ENCODE data around the gene MCM10.
"Not testable (repeated sequence)": the region's sequence is repeated elsewhere in the genome, so short reads cannot be mapped to it uniquely, and the experiment has no call there.

MCM10 gene

GRCh38 chr10:13219685-13220670 is 58.6 kb downstream of the MCM10 start:
- Mint-ChIP-seq H3K4me3 (no peak overlapping the region), H3K4me1 (peaks cover 7% of the 10 kb centered on the region), H3K36me3 (no peaks in the 10 kb centered on the region), H3K27me3 (no peaks in the 10 kb centered on the region), H3K27ac (no peak overlapping the region), H3K9me3 (no peaks in the 10 kb centered on the region)
- CTCF ChIA-PET, result interaction anchor here (2.3 kb wide), 1 partner anchor 83 kb away, joined by 5 read pairs; no protein-coding TSS in a partner anchor
- DNase-seq, result peak; percentile 30

DNA sequence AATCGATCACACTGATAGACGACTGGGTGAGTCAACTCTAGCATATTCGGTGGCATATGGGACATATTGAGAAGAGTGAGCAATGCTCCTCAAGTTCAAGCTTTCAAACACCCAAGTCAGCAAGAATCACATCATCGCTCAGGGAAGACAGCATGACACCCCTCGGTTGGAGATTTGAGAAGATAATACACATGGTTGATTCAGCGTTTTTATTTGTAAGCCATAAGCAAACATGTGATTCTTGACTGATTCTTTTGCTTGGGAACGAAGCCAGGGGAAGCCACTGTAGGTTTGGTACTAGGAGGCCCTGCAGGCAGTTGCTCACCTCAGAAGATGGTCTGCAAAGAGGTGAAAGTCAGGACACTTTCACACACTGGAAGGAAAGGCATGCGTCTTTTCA is 60.2 kb downstream of the MCM10 start:
- no peak overlapping the region for H3K4me3 Mint-ChIP-seq
- H3K27me3 Mint-ChIP-seq, result no peaks in the 10 kb centered on the region
- no peak for DNase-seq
- H3K9me3 Mint-ChIP-seq, result no peaks in the 10 kb centered on the region
- H3K27ac Mint-ChIP-seq, result no peak overlapping the region
- CTCF ChIA-PET, result no interaction called here
- peaks cover 7% of the 10 kb centered on the region for H3K4me1 Mint-ChIP-seq
- H3K36me3 Mint-ChIP-seq, result no peaks in the 10 kb centered on the region

GRCh38 chr10:13222151-13222550 is 60.8 kb downstream of the MCM10 start:
- Mint-ChIP-seq H3K4me3 (no peak overlapping the region), H3K36me3 (no peaks in the 10 kb centered on the region), H3K27ac (no peak overlapping the region), H3K9me3 (no peaks in the 10 kb centered on the region), H3K27me3 (no peaks in the 10 kb centered on the region), H3K4me1 (peaks cover 7% of the 10 kb centered on the region)
- no peak for DNase-seq
- CTCF ChIA-PET, result no interaction called here

- Mint-ChIP-seq H3K36me3 (no peaks in the 10 kb centered on the region), H3K4me3 (no peak overlapping the region), H3K4me1 (peaks cover 7% of the 10 kb centered on the region), H3K27ac (no peak overlapping the region), H3K27me3 (no peaks in the 10 kb centered on the region), H3K9me3 (no peaks in the 10 kb centered on the region)
- CTCF ChIA-PET, result no interaction called here
- DNase-seq, result no peak
Observed at GRCh38 chr10:13222566-13222965, 61.2 kb downstream of the MCM10 start.

- peaks cover 7% of the 10 kb centered on the region for H3K4me1 Mint-ChIP-seq
- no peaks in the 10 kb centered on the region for H3K36me3 Mint-ChIP-seq
- no peaks in the 10 kb centered on the region for H3K27me3 Mint-ChIP-seq
- H3K4me3 Mint-ChIP-seq, result no peak overlapping the region
- no peak overlapping the region for H3K27ac Mint-ChIP-seq
- CTCF ChIA-PET, result no interaction called here
- no peaks in the 10 kb centered on the region for H3K9me3 Mint-ChIP-seq
- no peak for DNase-seq
Observed at GRCh38 chr10:13223241-13223640, 61.9 kb downstream of the MCM10 start.

DNA sequence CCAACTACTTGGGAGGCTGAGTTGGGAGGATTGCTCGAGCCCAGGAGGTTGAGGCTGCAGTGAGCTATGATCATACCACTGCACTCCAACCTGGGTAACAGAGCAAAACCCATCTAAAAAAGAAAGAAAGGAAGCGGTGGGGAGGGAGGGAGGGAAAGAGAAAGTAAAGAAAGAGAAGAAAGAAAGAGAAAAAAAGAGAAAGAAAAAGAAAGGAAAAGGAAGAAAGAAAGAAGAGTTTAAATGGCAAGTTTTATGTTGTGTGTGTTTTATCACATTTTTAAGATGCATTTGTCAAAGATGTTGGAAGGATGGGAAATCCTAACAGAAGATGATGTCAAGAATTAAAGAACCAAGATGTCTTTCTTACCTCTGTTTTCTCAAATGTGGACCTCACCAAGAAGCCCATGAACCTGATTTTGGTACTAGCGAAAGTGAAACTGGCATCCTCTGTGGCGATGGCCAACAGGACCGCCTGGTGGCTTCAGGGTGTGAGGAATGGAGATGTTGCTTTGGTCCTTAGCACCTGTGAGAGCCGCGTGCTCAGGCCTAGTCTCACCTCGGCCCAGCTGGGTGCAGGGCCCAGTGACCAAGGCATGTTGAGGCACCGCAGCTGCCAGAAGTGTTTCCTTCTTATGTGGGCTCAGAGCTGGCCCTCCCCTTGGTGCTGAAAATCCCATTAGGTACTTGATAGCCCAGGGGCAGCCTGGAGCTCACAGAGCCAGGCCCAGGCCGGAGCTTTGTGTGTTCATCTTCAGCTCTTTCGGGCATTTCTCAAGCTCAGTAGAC is 63.0 kb downstream of the MCM10 start:
- H3K36me3 Mint-ChIP-seq, result no peaks in the 10 kb centered on the region
- H3K4me3 Mint-ChIP-seq, result no peak overlapping the region
- no peak overlapping the region for H3K27ac Mint-ChIP-seq

DNA sequence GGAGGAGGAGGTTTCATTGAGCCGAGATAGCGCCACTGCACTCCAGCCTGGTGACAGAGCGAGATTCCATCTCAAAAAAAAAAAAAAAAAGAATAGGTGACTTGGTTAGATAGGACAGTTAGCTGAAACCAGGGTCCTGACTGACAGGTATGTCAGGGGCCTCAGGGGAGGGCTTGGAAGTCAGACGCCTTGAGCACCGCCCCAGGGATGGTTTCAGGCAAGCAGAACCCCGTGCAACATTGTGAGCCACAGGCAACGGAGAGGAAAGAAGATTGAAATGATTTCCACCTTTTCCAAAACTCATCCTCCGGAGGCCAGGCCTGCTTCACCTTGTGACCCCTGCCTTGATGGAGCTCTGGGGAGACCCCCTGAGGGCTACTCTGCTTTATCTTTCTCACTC is 64.2 kb downstream of the MCM10 start:
- H3K4me1 Mint-ChIP-seq, result peaks cover 7% of the 10 kb centered on the region
- no peak for DNase-seq
- H3K9me3 Mint-ChIP-seq, result no peaks in the 10 kb centered on the region
- CTCF ChIA-PET, result no interaction called here
- no peaks in the 10 kb centered on the region for H3K36me3 Mint-ChIP-seq
- H3K27me3 Mint-ChIP-seq, result peaks cover 3% of the 10 kb centered on the region
- H3K27ac Mint-ChIP-seq, result no peak overlapping the region
- H3K4me3 Mint-ChIP-seq, result no peak overlapping the region

More for the DNA sequence above, 63.0 kb downstream of the MCM10 start:
- Mint-ChIP-seq H3K4me1 (peaks cover 7% of the 10 kb centered on the region), H3K9me3 (no peaks in the 10 kb centered on the region), H3K27me3 (no peaks in the 10 kb centered on the region)
- CTCF ChIA-PET, result no interaction called here
- no peak for DNase-seq

- Mint-ChIP-seq H3K27me3 (peaks cover 3% of the 10 kb centered on the region), H3K27ac (no peak overlapping the region), H3K4me1 (peaks cover 7% of the 10 kb centered on the region), H3K4me3 (no peak overlapping the region), H3K36me3 (no peaks in the 10 kb centered on the region), H3K9me3 (no peaks in the 10 kb centered on the region)
- no peak for DNase-seq
- CTCF ChIA-PET, result interaction anchor here (0.5 to 1.0 kb wide), 2 partner anchors 40 to 310 kb away, joined by 3 to 4 read pairs; no protein-coding TSS in a partner anchor
Observed at GRCh38 chr10:13227031-13227430, 65.7 kb downstream of the MCM10 start.

DNA sequence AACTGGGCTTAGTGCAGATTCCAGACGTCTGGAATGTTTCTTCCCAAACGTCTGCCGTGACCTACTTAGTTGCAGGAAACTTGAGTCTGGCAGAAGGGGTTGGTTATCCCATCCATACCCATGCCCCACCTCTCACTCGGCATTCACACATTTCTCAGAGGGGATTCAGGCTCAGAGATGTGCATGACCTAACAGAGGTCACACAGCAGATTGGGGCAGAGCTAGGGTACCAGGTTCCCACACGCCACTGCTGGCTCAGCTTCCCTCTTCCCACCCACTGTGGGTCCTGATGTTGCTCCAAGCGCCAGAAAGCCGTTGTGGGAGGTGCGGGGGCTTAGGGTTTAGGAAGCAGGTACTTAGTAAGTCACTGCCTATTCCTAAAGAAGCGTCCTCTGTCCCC is 69.8 kb downstream of the MCM10 start:
- no peak for DNase-seq
- CTCF ChIA-PET, result interaction anchor here (0.5 kb wide), 1 partner anchor 42 kb away, joined by 4 read pairs; no protein-coding TSS in a partner anchor
- Mint-ChIP-seq H3K9me3 (no peaks in the 10 kb centered on the region), H3K4me1 (no peaks in the 10 kb centered on the region), H3K27me3 (peaks cover 10% of the 10 kb centered on the region), H3K36me3 (no peaks in the 10 kb centered on the region), H3K27ac (no peak overlapping the region), H3K4me3 (no peak overlapping the region)

- CTCF ChIA-PET, result interaction anchor here (0.5 kb wide), 1 partner anchor 41 kb away, joined by 4 read pairs; no protein-coding TSS in a partner anchor
- Mint-ChIP-seq H3K4me3 (no peak overlapping the region), H3K27me3 (peaks cover 10% of the 10 kb centered on the region), H3K36me3 (no peaks in the 10 kb centered on the region), H3K4me1 (no peaks in the 10 kb centered on the region), H3K27ac (no peak overlapping the region), H3K9me3 (no peaks in the 10 kb centered on the region)
- no peak for DNase-seq
Observed at GRCh38 chr10:13231808-13232207, 70.5 kb downstream of the MCM10 start.

DNA sequence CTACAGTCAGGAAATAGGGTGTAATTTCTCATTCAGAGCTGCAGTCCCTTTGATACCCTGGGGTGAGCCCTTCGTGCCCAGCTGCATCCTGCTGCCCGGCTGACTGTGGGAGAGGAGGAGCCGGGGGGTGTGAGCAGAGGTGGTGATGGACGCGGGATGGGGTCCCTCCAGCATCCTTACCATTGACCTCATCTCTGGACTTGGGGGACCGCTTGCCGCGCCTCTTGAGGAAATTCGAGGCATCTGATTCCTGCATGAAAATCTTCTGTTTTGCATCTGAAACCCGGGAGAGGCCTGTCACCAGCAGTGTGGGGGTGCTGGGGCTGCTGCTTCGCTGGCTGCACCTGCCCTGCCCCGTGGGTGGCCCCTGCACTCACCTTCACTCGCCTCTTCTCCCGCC is 72.0 kb downstream of the MCM10 start:
- H3K4me3 Mint-ChIP-seq, result no peak overlapping the region

GRCh38 chr10:13234172-13234571 is 72.8 kb downstream of the MCM10 start, which contains the start of gene UCMA:
TSS of gene UCMA (minus strand) at chr10:13234374. CDS start at chr10:13234258, 116 bp downstream.
- Mint-ChIP-seq H3K36me3 (no peaks in the 10 kb centered on the region), H3K27ac (no peak within 1 kb of the TSS), H3K9me3 (no peaks in the 10 kb centered on the region), H3K4me1 (no peaks in the 10 kb centered on the region), H3K27me3 (peaks cover 10% of the 10 kb centered on the region), H3K4me3 (no peak within 1 kb of the TSS)
- CTCF ChIA-PET, result no interaction called here
- no peak for DNase-seq

More for the DNA sequence above, 72.0 kb downstream of the MCM10 start:
- DNase-seq, result no peak
- CTCF ChIA-PET, result no interaction called here
- H3K27me3 Mint-ChIP-seq, result peaks cover 10% of the 10 kb centered on the region
- no peak overlapping the region for H3K27ac Mint-ChIP-seq
- H3K4me1 Mint-ChIP-seq, result no peaks in the 10 kb centered on the region
- no peaks in the 10 kb centered on the region for H3K36me3 Mint-ChIP-seq
- no peaks in the 10 kb centered on the region for H3K9me3 Mint-ChIP-seq

DNA sequence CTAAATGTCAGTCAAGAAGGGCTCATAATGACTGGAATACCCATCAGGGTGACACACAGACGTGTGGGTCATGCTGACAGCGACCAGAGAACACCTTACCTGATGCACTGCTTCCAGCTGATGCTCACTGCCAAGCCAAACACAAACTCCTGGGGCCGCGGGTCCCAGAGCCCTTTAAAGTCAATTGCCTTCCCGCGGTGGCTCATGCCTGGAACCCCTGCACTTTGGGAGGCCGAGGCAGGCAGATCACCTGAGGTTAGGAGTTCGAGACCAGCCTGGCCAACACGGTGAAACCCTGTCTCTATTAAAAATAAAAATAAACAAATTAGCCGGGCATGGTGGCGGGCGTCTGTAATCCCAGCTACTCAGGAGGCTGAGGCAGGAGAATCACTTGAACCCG is 73.4 kb downstream of the MCM10 start:
- not testable (repeated sequence) for H3K4me1 Mint-ChIP-seq

DNA sequence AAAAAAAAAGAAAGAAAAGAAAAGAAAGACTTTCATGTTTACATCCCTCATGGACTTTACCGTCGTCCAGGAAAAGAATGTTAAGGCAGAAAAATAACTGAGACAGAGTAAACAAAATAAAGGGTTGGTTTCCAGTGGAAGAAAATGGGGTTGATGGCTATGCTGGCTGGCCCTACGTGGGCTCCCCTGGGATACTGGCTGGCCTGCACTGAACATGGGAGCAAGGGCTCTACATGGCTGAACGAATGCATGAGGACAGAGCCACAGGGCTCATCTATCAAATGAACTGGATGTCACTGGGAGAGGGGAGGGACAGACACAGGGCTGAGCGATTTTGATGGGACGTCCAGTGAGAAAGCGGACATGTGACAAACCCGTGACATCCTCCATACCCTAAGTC is 75.3 kb downstream of the MCM10 start:
- H3K27me3 Mint-ChIP-seq, result peaks cover 7% of the 10 kb centered on the region
- no peak overlapping the region for H3K27ac Mint-ChIP-seq
- no peak for DNase-seq
- no peak overlapping the region for H3K4me3 Mint-ChIP-seq
- H3K4me1 Mint-ChIP-seq, result no peaks in the 10 kb centered on the region
- CTCF ChIA-PET, result no interaction called here
- H3K9me3 Mint-ChIP-seq, result no peaks in the 10 kb centered on the region
- H3K36me3 Mint-ChIP-seq, result no peaks in the 10 kb centered on the region

More for the DNA sequence above, 73.4 kb downstream of the MCM10 start:
- H3K36me3 Mint-ChIP-seq, H3K9me3 Mint-ChIP-seq, DNase-seq, H3K27ac Mint-ChIP-seq, CTCF ChIA-PET, H3K4me3 Mint-ChIP-seq, H3K27me3 Mint-ChIP-seq: not testable (repeated sequence)

All from activated naive CD4-positive, alpha-beta T cell treated with anti-CD3 and anti-CD28 coated beads, Interleukin-2, amount 10 ng/mL, durations not matched to agents 7 days and 5 days (primary cell).